Measurements from ENCODE around the gene INSYN2B. TPM values are rescaled to one million over a fixed set of nuclear protein-coding genes. Genes with fewer than 3 reads are reported as not detected.

The INSYN2B gene
- total RNA-seq, 1 experiment from 2014 or later: not detected

GRCh38 chr5:170028124-170028523 is 47.8 kb upstream of the INSYN2B start:
- Histone ChIP-seq H3K27me3 (ENCODE audit: insufficient read depth, low read length) (peaks cover 54% of the 10 kb centered on the region), H3K4me2 (ENCODE audit: low read length) (no peak overlapping the region), H3K9me3 (ENCODE audit: control insufficient read depth in 1 of 2, insufficient read depth in 1 of 2, low read depth in 1 of 2, low read length in 2 of 2) (no peaks in the 10 kb centered on the region), H4K20me1 (ENCODE audit: insufficient read depth) (no peaks in the 10 kb centered on the region), H3K4me1 (ENCODE audit: control insufficient read depth in 1 of 2, insufficient read depth in 2 of 2, low read length in 2 of 2) (no peaks in the 10 kb centered on the region), H3K9me2 (ENCODE audit: insufficient read depth) (no peaks in the 10 kb centered on the region), H3K9ac (ENCODE audit: low read length) (no peak overlapping the region), H3K4me3 (replicated peaks in 1 of 2; ENCODE audit: low read depth in 1 of 2, low read length in 2 of 2) (no peak overlapping the region), H3K36me3 (ENCODE audit: control insufficient read depth in 1 of 2, insufficient read depth in 2 of 2, low read length in 2 of 2) (no peaks in the 10 kb centered on the region), H2AFZ (ENCODE audit: low read depth, low read length, poor library complexity, severe bottlenecking) (no peak overlapping the region), H3K79me2 (ENCODE audit: insufficient read depth, low read length) (no peaks in the 10 kb centered on the region), H3K27ac (ENCODE audit: low read depth, low read length) (no peak overlapping the region)
- RAD21 ChIA-PET (ENCODE audit: low non-redundant PET in 1 of 2, low total read pairs in 2 of 2, uncharacterized antibody in 2 of 2, unreplicated experiment in 2 of 2): no interaction called here
- CTCF ChIA-PET: no interaction called here
- BruUV-seq (replicated peaks): no TSS peak
- DNase-seq (ENCODE audit: low read depth, low spot score) (no peak), ATAC-seq (no peak)
- POLR2A ChIA-PET: no interaction called here
- intact Hi-C loops (cut with micrococcal nuclease): no loop called here
- no peak for TF ChIP-seq FOSL1 (IDR thresholded peaks at IDR 0.05; ENCODE audit: low read depth)
- TF ChIP-seq EZH2phosphoT487 (IDR thresholded peaks at IDR 0.05; ENCODE audit: borderline replicate concordance): no peak
- TF ChIP-seq CEBPB (IDR thresholded peaks at IDR 0.05; ENCODE audit: low read depth): no peak
- no peak for TF ChIP-seq JUND (IDR thresholded peaks at IDR 0.05)
- TF ChIP-seq ELF1 (IDR thresholded peaks at IDR 0.05; ENCODE audit: borderline replicate concordance, low read depth): no peak
- no peak for TF ChIP-seq ZBTB33 (IDR thresholded peaks at IDR 0.05; ENCODE audit: extremely low read depth, insufficient replicate concordance, low read length)
- TF ChIP-seq RAD21 (IDR thresholded peaks at IDR 0.05; ENCODE audit: low read depth): no peak

- intact Hi-C loops (cut with micrococcal nuclease): no loop called here
Observed at GRCh38 chr5:170025853-170026252, 45.6 kb upstream of the INSYN2B start.

More at GRCh38 chr5:170025853-170026252, 45.6 kb upstream of the INSYN2B start:
- no peak for TF ChIP-seq POLR2A (IDR thresholded peaks at IDR 0.05; ENCODE audit: borderline replicate concordance, extremely low read depth, insufficient read depth, insufficient read length)
- TF ChIP-seq SIN3A (IDR thresholded peaks at IDR 0.05; ENCODE audit: low read depth): no peak
- no peak for TF ChIP-seq CTCF (IDR thresholded peaks at IDR 0.05 in 2 of 3, conservative IDR thresholded peaks at IDR 0.05 in 1 of 3; ENCODE audit: borderline replicate concordance in 1 of 3, insufficient read depth in 1 of 3, low read depth in 2 of 3, low read length in 2 of 3)
- TF ChIP-seq ZNF274 (IDR thresholded peaks at IDR 0.05; ENCODE audit: low read depth, low read length): no peak
- TF ChIP-seq FOSL1 (IDR thresholded peaks at IDR 0.05; ENCODE audit: low read depth): no peak
- no peak for TF ChIP-seq ZFX (IDR thresholded peaks at IDR 0.05)
- TF ChIP-seq EZH2 (IDR thresholded peaks at IDR 0.05): no peak
- no peak for TF ChIP-seq YY1 (IDR thresholded peaks at IDR 0.05; ENCODE audit: extremely low read depth, insufficient replicate concordance, low read depth, low read length)
- no peak for DNase-seq (ENCODE audit: low read depth, low spot score)
- no peak overlapping the region for H3K9ac ChIP-seq (ENCODE audit: low read length)
- H4K20me1 ChIP-seq (ENCODE audit: insufficient read depth): no peaks in the 10 kb centered on the region
- H3K27ac ChIP-seq (ENCODE audit: low read depth, low read length): no peak overlapping the region
- peaks cover 63% of the 10 kb centered on the region for H3K27me3 ChIP-seq (ENCODE audit: insufficient read depth, low read length)
- CTCF ChIA-PET: no interaction called here
- H3K9me2 ChIP-seq (ENCODE audit: insufficient read depth): no peaks in the 10 kb centered on the region
- no peaks in the 10 kb centered on the region for H3K79me2 ChIP-seq (ENCODE audit: insufficient read depth, low read length)
- no peaks in the 10 kb centered on the region for H3K36me3 ChIP-seq (ENCODE audit: control insufficient read depth in 1 of 2, insufficient read depth in 2 of 2, low read length in 2 of 2)
- no TSS peak for BruUV-seq (replicated peaks)
- no peak for ATAC-seq
- H3K4me1 ChIP-seq (ENCODE audit: control insufficient read depth in 1 of 2, insufficient read depth in 2 of 2, low read length in 2 of 2): no peaks in the 10 kb centered on the region
- H3K4me3 ChIP-seq (replicated peaks in 1 of 2; ENCODE audit: low read depth in 1 of 2, low read length in 2 of 2): no peak overlapping the region
- POLR2A ChIA-PET: no interaction called here
- RAD21 ChIA-PET (ENCODE audit: low non-redundant PET in 1 of 2, low total read pairs in 2 of 2, uncharacterized antibody in 2 of 2, unreplicated experiment in 2 of 2): no interaction called here
- no peaks in the 10 kb centered on the region for H3K9me3 ChIP-seq (ENCODE audit: control insufficient read depth in 1 of 2, insufficient read depth in 1 of 2, low read depth in 1 of 2, low read length in 2 of 2)
- no peak overlapping the region for H2AFZ ChIP-seq (ENCODE audit: low read depth, low read length, poor library complexity, severe bottlenecking)
- no peak overlapping the region for H3K4me2 ChIP-seq (ENCODE audit: low read length)
